ENCODE measurements around the gene CCDC178.
"Not testable (repeated sequence)": the region's sequence is repeated elsewhere in the genome, so short reads cannot be mapped to it uniquely, and the experiment has no call there.

CCDC178 gene

DNA sequence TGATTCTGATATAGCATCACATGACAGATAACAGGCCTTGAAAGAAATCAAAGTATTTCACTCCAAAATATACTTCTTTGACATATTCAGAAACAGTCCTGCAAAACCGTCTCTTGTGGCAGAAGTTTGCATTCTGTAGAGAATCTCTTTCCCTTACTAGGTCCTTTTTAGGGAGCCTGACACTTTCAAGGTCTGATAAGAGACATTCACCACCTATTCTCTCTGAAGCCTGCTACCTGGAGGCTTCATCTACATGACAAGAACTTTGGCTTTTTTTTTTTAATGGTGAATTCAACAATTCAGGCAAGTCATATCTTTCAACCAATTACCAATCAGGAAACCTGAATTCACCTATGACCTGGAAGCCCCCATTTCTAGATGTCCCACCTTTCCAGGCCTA lies 83.8 kb downstream of the CCDC178 start:
- DNase-seq (ENCODE audit: low read depth): no peak

DNA sequence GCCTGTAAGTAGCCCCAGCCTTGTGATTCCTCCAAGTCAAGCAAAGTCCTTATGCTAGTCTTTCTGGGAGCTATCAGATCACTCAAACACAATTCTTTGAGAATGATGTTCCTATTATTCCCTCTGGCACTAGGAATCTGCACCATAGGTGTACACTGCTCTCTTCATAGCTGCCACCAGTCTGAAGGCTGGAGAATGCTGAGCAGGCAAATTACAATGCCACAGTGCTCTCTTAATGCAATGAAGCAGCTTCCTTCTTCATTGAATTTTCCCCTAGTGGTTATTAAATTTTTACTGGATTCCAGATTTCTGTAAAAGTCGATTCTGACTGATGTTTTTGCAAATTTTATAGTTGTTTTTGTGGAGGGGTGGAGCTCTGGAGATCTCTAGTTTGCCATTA lies 84.8 kb downstream of the CCDC178 start:
- no peak for DNase-seq (ENCODE audit: low read depth)

DNA sequence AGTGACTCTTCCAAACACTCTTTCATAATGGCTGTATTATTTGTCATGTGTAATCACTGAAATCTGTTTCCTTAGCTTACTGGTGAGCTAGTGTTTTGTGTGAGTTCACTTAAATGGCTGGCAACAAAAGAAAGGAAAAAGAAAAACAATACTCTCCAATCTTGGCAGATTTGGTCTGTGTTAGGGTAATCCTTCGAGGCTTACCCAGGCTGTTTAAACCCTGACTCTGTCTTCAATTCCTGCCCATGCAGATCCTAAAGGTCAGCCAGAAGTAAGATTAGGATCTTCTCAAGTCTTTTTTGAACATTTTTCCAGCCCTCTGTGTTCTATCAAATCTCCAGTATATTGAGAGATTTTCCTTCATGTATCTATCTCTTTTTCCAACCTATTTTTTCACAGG lies 85.3 kb downstream of the CCDC178 start:
- DNase-seq (ENCODE audit: low read depth): no peak

DNA sequence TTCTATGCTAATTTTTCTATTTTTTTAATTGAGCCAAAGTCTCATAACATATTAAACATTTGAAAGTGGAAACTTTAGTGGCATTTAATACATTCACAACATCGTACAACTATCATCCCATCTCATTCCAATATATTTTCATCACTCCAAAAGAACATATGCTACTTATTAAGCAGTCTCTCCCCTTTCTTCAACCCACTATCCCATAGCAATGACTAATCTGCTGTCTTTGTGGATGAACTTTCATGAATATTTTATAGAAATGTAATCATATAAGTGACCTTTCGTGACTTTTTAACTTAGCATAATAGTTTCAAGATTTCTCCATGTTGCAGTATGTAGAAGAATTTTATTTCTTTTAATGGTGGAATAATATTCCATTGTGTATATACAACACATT lies 90.3 kb downstream of the CCDC178 start:
- no peak for DNase-seq (ENCODE audit: low read depth)

DNA sequence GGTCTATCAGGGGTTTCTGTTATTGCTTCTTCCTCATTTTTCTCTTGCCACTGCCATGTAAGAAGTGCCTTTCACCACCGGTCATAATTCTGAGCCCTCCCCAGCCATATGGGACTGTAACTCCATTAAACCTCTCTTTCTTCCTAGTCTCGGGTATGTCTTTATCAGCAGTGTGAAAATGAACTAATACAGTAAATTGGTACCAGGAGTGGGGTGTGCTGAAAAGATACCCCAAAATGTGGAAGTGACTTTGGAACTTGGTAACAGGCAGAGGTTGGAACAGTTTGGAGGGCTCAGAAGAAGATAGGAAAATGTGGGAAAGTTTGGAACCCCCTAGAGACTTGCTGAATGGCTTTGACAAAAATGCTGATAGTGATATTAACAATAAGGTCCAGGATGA lies 100.8 kb downstream of the CCDC178 start:
- DNase-seq (ENCODE audit: low read depth): not testable (repeated sequence)

DNA sequence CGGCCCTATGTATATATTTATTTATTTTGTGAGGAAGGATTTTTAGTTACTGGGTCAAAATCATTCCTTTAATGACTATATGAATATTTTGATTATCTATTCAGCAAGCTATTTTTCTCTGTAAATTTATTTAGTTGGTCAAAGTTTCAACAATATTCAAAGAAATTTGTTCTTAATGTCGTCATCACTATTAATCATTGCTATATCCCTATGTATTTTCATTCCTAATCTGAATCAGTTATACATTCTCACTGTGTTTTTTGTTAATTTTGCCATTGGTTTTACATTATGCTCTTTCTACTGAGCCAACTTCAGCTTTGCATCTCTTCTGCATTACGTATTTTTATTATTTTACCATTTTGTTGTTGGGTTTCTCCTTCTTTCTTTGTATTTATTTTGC lies 105.7 kb downstream of the CCDC178 start:
- no peak for DNase-seq (ENCODE audit: low read depth)

DNA sequence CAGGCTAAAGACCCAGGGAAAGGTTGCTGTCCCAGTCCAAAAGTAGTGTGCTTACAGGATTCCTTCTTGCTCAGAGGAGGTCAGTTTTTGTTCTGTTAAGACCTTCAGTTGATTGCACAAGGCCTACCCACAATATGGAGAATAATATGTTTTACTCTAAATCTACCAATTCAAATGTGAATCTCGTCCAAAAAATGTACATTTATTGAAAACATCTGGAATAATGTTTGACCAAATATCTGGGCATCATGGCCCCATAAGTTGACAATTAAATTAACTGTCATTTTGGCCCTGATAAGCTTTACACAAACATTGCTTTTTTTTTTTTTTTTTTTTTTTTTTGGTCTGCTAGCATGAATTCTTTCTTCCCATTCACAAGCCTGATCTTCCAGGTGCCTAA lies 109.8 kb downstream of the CCDC178 start:
- DNase-seq (ENCODE audit: low read depth): no peak

DNA sequence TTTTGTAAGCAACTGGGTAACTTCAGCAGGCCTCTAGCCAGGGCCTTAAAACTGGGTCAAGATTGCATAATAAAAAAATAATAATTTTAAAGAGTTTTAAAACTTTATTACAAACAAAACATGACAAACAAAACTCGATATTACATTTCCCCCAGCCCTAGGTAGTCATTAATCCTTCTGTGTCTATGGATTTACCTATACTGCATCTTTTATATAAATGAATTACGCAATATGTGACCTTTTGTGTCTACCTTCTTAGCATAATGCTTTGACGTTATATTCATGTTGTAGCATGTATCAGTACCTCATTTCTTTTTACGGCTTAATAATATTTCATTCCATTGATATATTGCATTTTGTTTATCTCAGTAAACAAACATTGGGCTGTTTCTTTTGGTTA lies 113.5 kb downstream of the CCDC178 start:
- DNase-seq (ENCODE audit: low read depth): no peak

DNA sequence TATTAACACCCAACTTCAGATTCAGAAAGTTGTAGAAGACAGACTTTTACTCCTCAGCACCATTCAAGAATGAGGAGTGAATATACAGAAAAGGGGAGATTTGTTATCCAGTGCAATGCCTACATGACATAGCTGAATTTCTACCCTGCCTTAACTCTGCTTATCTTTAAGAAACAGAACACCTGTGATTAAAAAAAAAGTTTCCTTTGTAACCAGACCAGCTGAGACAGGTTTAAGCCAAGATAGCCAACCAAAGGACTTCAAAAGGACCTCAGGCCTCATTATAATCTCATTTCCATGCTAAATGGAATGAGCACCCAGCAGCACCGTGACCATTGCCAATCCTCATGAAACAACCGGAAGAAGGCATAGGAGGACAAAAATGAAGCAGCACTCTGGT lies 122.9 kb downstream of the CCDC178 start:
- no peak for DNase-seq (ENCODE audit: low read depth)

DNA sequence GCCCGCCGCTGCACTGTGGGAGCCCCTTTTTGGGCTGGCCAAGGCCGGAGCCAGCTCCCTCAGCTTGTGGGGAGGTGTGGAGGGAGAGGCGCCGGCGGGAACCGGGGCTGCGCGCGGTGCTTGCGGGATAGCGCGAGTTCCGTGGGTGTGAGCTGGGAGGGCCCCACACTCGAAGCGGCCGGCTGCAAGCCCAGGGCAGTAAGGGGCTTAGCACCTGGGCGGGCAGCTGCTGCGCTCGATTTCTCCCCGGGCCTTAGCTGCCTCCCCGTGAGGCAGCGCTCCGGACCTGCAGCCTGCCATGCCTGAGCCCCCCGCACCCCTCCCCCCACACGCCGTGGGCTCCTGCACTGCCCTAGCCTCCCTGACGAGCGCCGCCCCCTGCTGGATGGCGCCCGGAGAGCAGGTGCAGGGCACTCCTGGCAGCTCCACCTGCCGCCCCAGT lies 124.4 kb downstream of the CCDC178 start:
- no peak for DNase-seq (ENCODE audit: low read depth)

DNA sequence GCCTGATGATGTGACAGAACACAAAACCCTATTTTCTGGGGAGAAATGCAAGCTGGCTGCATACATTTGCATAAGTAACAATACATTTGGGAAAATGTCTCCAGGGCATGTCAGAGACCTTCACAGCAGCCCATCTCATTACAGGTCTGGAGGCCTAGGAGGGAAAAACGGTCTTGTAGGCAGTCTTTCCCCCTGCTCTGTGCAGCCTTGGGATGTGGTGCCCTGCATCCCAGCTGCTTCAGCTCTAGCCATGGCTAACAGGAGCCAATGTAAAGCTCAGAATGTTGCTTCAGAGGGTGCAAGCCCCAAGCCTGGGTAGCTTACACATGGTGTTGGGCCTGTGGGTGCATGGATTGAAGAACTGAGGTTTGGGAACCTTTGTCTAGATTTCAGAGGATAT lies 133.0 kb downstream of the CCDC178 start:
- DNase-seq (ENCODE audit: low read depth): no peak

DNA sequence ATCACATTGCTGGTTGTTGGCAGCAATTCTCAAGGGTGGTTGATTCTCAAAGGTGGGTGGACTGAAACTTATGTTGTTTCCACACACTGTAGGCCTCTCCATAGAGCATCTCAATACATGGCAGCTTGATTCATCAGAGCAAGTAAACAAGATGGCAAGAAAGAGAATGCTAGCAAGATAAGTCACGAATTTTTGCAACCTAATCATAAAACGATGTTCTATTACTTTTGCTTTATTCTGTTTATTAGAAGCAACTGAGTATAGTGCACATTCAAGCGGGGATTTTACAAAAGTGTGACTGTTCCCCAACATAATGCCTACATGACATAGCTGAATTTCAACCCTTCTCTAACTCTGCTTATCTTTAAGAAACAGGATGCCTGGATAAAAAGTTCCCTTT lies 136.2 kb downstream of the CCDC178 start:
- no peak for DNase-seq (ENCODE audit: low read depth)

DNA sequence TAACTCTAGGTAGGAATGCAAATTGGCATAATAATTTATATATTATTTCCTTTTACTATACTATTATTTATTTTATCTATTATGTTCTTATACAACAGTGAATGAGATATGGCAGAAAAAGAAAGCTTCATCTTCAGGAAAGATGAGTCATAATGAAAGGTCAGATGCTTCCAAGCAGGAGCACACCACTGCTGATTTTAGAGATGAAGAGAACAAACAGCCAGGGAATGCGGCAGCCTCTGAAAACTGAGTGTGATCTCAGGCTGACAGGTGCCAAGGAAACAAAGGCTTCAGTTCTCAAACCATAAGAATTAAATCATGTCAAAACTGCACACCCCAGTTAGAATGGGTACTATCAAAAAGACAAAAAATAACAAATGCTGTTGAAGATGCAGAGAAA lies 149.0 kb downstream of the CCDC178 start:
- no peak for DNase-seq (ENCODE audit: low read depth)

DNA sequence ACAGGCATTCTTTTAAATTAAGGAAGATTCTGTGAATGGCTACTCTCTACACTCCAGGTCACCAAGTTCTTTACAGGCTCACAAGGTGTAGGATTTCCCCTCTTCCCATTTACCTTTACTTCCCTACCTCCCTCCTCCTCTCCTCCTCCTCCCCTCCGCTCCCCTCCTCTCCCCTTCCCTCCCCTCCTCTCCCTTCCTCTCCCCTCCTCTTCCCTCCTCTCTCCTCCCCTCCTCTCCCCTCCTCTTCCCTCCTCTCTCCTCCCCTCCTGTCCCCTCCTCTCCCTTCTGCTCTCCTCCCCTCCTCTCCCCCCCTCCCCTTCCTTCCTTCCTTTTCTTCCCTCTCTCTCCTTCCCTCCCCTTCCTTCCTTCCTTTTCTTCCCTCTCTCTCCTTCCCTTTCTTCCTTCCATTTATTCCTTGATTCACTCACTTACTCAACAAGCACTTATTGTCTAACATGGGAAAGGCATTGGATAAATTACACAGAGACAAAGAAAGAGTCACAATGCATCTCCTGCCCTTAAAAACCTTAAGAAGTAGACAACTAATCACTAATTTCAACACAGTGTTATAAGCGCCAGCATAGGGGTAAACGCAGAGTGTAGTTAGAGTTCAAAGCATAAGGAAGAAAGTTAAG lies 152.3 kb downstream of the CCDC178 start:
- no peak for DNase-seq (ENCODE audit: low read depth)

DNA sequence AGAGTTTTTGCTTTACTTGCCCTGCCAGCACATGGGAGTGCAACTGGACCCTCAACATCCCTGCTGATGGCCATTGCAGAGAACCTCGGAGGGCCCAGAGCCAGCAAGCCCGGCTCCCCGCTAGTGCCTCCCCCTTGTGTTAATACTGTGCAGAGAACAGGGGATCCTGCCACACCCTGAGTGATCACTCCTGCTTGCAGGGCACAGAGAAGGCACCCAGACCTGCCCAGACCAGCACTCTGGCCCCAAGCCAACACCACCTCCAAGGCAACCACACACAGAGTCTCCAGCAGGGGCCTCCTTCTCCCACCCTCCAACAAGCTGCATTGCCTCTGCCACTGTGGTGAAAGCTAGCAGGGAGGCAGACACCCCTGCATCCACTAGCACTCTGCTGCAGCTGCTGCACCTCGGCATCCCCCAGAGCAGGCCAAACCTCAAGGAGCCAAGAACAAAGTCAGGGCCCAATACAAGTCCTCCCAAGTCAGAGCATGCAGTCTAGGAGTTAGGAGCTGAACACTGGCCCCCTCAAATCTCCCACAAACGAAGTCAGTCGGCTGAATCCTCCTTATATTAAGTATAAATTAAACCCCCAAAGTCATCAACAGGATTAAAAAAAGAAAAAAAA lies 157.7 kb downstream of the CCDC178 start:
- DNase-seq (ENCODE audit: low read depth): no peak

DNA sequence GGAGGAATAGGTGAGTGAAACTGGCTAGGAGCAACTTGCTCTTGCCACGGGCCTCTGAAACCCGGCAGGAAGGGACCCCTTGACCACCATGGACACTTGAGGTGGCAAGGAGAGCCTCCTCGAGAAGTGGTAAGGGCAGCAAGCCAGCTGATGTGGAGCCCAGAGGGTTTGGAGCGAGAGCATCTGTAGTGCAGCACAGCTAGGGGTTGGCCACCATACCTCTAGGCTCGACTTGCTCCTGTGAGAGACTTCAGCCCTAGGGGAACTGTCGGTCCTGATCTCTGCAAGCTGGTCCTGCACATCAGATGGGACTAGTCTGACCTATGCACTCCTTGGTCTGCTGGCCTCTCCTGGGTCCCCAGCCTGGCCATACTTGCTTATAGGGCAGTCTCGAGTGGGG lies 158.4 kb downstream of the CCDC178 start:
- no peak for DNase-seq (ENCODE audit: low read depth)

DNA sequence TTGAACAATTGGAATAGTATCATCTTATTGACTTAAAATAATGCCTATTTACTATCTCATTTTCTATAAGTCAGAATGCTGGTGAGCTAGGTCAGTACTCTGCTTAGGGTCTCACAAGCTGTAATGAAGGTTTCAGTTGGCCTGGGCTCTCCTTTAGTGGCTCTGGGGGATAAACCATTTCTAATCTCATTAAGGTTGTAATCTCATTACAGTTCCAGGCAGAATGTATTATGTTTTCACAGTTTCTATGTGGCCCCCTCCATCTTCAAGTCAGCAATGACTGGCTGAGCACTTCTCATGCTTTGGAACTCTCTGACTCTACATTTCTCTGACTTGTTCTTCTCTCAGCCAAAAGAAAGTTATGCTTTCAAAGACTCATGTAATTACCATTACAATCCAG lies 163.1 kb downstream of the CCDC178 start:
- no peak for DNase-seq (ENCODE audit: low read depth)

DNA sequence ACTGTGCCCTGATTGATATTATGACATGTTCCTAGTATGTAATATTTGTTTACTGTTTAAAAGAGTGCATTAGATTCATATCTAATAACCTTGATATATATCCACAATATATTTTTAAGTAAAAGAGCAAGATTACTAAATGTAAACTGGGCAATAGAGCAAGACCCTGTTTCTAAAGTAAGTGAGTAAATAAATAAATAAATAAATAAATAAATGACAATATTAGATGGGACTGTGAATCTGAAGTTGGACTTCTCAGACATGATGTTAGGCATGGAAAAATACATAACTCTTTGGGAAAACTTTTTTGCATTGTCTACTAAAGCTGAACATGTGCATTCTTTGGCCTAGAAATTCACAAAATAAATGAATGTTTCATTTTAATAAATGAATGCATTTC lies 164.7 kb downstream of the CCDC178 start:
- DNase-seq (ENCODE audit: low read depth): no peak

DNA sequence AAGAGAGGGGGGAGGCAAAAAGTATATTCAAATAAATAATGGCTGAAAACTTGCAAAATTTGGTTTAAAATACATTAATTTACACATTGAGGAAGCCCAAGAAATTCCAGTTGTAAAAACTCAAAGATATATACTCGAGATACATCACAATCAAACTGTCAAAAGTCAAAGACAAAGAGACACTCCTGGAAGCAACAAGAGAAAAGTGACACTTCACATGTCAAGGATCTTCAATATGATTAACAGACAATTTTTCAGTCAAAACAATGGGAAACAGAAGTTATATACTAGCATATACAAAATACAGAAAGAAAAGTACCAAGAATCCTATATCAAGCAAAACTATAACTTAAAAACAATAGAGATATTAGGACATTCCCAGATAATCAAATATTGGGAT lies 170.2 kb downstream of the CCDC178 start:
- DNase-seq (ENCODE audit: low read depth): no peak

DNA sequence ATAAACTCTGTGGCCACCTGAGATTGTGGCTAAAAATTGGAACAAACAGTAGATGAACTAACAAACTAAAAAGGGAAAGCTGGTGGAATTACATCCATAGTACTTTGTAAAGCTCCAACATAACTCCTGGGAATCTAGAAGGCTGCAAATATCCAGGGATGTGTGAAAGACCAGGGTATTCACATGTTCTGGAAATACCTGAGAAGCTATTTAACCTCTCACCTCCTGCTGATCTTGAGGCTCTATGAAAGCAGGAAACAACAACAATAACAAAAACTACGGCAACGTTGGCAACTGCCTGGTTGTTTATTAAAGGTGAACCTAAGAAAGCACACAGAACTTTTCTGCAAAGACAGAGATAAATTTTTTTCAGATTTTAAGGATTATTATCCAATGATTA lies 171.3 kb downstream of the CCDC178 start:
- DNase-seq (ENCODE audit: low read depth): no peak

DNA sequence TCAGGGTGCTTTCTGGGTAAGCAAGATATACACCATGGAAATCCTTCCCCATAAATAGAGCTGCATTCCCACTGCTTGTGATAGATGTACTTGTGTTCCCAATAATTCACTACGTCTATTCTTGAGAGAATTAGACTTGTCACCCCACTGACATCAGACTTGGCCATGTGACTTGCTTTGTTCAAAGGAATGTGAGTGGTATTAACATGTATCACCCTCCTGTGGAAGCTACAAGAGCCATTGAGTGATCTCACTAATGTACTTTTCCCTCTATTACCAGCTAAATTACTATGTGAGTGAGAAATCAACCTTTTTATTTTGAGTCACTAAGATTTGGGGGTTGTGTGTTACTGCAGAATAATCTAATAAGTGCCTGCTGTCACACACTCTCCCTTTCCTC lies 176.0 kb downstream of the CCDC178 start:
- no peak for DNase-seq (ENCODE audit: low read depth)

DNA sequence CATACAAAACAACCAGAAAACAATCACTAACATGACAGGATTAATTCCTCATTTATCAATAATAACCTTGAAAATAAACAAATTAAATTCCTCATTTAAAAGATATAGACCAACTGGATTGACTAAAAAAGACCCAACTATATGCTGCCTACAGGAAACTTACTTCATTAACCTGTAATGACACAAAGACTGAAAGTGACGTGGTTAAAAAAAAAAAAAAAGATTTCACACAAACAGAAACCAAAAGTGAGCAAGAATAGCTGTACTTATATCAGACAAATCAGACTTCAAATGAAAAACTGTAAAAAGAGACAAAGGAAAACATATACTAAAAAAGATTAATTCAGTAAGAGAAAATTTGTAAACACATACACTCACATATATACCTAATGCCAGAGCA lies 201.2 kb downstream of the CCDC178 start:
- no peak for DNase-seq (ENCODE audit: low read depth)

DNA sequence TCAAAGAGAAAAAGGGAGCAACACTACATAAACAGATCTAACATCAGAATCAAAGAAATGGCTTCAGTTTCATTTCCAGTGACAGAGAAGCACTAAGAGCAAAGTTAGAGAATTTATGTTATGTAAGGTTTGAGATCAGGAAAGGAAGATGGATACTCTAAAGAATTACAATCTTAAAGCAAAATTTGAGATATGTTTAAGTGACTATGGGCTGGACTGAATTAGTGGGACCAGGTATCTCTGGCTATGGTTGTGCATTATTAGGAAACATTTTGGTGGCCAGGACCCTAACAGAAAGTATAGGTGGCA lies 208.2 kb downstream of the CCDC178 start:
- DNase-seq (ENCODE audit: low read depth): no peak

DNA sequence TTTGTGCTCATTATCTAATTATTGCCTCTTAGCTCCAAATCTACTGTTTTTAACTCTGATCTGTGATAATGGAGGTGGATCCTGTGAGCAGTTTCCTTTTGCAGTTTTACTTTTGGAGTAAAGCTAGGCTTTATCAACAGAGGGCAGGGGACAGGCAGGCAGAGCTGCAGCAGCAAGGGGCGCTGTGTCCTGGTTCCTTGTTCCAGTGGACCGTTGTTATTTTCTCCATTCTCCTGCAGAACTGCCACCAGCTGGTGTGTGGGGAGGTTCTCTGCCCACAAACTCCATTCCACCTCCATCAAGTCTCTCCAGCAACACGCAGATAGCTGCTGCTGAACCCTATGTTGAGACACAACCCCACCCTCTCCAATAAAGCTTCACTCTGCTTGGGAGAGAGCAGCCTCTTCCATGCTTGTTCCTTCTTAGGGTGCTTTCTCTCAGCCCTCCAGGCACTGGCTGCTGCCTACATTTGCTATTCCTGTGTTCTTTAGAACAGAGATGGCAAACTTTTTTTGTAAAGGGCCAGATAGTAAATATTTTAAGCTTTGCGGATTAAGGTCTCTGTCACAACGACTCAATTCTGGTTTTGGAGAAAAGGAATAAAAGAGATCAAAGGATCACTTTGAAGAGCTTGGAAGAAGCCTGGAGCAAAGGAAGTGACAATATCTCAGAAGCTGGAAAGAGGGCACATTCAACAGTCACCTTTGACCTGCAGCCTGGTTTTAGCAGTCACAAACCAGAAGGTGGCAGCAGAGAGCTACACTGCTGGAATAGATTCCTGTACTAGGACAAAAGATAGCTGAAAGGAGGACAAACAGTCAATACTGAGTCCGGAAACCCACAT lies 208.8 kb downstream of the CCDC178 start:
- peak; percentile 14 for DNase-seq (ENCODE audit: low read depth)

Data from HS-27A (cell line).